Inferior parietal cortex (tissue), 1 donor: ENCODE measurements around the gene SBNO2.

Experiments
- DNase-seq: peaks from one replicate; pipeline ENCODE4 v3.0.0-alpha.2; 2016; ENCODE audit errors: extremely low spot score

Gene SBNO2, protein sequence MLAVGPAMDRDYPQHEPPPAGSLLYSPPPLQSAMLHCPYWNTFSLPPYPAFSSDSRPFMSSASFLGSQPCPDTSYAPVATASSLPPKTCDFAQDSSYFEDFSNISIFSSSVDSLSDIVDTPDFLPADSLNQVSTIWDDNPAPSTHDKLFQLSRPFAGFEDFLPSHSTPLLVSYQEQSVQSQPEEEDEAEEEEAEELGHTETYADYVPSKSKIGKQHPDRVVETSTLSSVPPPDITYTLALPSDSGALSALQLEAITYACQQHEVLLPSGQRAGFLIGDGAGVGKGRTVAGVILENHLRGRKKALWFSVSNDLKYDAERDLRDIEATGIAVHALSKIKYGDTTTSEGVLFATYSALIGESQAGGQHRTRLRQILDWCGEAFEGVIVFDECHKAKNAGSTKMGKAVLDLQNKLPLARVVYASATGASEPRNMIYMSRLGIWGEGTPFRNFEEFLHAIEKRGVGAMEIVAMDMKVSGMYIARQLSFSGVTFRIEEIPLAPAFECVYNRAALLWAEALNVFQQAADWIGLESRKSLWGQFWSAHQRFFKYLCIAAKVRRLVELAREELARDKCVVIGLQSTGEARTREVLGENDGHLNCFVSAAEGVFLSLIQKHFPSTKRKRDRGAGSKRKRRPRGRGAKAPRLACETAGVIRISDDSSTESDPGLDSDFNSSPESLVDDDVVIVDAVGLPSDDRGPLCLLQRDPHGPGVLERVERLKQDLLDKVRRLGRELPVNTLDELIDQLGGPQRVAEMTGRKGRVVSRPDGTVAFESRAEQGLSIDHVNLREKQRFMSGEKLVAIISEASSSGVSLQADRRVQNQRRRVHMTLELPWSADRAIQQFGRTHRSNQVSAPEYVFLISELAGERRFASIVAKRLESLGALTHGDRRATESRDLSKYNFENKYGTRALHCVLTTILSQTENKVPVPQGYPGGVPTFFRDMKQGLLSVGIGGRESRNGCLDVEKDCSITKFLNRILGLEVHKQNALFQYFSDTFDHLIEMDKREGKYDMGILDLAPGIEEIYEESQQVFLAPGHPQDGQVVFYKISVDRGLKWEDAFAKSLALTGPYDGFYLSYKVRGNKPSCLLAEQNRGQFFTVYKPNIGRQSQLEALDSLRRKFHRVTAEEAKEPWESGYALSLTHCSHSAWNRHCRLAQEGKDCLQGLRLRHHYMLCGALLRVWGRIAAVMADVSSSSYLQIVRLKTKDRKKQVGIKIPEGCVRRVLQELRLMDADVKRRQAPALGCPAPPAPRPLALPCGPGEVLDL (N-terminal part only)

GRCh38 chr19:1173845-1174809 lies at the start of gene SBNO2:
TSS of gene SBNO2 (minus strand) at chr19:1174268. CDS start at chr19:1154276, 19,992 bp downstream.
- peak; percentile 72 for DNase-seq

DNA sequence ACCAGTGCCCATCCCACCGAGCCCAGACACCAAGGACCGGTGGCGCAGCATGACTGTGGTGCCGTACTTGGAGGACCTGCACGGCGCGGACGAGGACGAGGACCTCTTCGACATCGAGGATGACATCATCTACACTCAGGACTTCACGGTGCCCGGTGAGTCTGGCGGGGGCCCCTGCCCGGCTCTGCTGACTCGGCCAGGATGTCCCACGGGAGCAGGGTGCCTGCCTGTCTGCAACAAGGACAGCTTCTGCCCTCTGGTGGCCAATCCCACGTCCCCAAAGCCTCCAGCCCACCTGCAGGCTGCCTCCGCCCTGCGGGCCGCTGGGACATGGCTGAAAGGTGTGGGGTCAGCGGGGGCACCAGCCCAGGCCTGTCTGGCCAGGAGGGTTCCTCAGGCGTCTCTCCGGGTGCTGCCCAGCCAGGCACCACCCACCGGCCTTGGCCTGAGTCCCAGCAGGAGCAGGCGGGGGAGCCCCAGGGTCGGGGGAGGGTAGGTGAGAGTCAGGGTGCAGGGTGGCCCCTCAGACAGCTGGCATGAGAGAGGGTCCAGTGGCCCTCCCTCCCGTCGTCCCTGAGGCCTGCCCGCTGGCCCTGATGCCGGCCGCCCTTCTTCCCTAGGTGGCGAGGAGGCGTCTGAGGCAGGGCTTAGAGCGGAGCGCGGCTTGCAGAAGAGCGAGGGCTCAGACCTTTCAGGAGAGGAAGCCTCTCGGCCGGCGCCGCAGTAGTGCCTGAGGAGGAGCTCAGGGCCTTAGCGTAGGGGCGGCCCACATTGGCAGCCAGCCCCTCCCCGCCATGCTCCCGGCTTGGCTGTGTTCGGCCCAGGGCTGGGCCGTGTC lies 49.2 kb upstream of the SBNO2 start:
- no peak for DNase-seq

GRCh38 chr19:1222394-1222793 lies 48.3 kb upstream of the SBNO2 start:
- no peak for DNase-seq

- DNase-seq: no peak
Measured at GRCh38 chr19:1221904-1222255, 47.8 kb upstream of the SBNO2 start.

DNA sequence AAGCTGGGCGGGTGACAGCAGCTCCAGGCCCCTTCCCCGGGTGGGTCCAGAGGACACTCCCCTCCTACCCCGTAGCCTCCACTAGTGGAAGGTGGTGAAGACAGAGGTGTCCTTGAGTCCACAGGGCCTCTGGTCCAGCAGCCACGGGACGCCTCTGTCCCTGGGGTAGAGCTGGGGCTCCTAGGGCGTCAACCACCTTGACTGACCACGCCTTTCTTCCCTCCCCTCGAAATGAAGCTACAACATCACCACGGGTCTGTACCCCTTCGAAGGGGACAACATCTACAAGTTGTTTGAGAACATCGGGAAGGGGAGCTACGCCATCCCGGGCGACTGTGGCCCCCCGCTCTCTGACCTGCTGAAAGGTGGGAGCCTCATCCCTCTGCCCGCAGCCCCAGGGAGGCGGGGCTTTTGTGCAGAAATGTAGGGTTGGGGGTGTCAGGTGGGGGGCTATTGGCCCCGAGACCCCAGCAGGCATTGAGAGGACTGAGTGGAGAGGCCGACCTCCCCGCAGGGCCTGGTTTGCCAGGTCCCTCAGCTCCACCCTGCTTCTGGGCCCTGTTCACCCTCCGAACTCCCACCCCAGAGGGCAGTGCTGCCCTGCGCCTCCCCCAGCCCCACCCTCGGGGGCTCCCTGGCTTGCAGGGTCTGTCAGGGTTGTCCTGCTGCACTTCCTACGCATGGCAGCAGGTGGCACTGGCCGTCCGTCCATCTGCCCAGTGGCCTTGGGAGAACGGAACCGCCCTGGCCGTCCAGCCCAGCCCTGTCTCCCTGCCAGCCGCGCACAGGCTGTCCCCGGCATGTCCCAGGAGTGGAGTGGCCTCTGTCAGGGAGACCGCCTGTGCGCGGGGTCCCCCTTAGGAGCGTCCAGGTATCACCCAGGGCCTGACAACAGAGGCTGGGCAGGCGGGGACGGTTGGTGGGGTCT lies 47.2 kb upstream of the SBNO2 start:
- DNase-seq: peak; percentile 40

DNA sequence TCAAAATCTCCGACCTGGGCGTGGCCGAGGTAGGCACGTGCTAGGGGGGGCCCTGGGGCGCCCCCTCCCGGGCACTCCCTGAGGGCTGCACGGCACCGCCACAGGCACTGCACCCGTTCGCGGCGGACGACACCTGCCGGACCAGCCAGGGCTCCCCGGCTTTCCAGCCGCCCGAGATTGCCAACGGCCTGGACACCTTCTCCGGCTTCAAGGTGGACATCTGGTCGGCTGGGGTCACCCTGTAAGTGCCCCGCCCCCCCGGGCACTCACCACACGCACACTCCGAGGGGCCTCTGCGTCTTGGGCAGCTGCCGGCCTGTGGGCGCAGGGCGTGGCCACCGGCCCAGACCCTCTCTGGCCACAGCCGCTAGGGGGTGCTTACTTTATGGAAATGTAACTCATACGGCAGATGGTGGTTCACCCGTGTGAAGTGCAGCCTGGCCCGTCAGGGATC lies 46.4 kb upstream of the SBNO2 start:
- no peak for DNase-seq

- no peak for DNase-seq
Measured at GRCh38 chr19:1219786-1220476, 45.9 kb upstream of the SBNO2 start.

- DNase-seq: no peak
Measured at GRCh38 chr19:1218751-1219567, 44.9 kb upstream of the SBNO2 start.

DNA sequence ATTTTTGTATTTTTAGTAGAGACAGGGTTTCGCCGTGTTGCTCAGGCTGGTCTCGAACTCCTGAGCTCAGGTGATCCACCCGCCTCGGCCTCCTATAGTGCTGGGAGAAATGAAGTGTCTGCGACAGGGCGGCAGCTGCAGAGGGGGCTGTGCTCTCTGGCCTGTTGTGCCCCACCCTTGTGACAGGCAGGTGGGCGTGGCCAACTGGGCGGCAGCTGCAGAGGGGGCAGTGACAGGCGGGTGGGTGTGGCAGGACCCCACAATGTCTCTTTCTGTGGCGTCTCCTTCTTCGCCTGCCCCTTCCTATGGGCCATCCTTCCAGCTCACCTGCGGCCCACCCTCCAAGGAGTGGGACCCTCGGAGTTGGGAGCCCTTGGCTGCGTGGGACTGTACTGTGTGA lies 43.3 kb upstream of the SBNO2 start:
- DNase-seq: no peak

DNA sequence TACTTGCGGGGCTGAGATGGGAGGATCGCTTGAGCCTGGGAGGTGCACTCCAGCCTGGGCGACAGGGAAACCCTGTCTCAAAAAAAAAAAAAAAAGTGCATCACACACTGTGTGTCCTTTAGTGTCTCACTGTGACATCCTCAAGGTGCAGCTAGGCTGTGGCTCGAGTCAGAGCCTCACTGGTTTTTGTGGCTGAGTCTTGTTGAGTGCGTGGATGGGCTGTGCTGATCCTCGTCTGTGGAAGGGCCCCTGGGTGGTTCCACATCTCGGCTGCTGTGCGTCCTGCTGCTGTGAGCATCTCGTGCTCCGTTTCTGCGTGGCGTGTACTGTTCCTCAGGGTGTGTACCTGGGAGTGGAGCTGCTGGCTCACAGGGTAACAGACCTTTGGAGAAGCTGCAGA lies 42.7 kb upstream of the SBNO2 start:
- no peak for DNase-seq

DNA sequence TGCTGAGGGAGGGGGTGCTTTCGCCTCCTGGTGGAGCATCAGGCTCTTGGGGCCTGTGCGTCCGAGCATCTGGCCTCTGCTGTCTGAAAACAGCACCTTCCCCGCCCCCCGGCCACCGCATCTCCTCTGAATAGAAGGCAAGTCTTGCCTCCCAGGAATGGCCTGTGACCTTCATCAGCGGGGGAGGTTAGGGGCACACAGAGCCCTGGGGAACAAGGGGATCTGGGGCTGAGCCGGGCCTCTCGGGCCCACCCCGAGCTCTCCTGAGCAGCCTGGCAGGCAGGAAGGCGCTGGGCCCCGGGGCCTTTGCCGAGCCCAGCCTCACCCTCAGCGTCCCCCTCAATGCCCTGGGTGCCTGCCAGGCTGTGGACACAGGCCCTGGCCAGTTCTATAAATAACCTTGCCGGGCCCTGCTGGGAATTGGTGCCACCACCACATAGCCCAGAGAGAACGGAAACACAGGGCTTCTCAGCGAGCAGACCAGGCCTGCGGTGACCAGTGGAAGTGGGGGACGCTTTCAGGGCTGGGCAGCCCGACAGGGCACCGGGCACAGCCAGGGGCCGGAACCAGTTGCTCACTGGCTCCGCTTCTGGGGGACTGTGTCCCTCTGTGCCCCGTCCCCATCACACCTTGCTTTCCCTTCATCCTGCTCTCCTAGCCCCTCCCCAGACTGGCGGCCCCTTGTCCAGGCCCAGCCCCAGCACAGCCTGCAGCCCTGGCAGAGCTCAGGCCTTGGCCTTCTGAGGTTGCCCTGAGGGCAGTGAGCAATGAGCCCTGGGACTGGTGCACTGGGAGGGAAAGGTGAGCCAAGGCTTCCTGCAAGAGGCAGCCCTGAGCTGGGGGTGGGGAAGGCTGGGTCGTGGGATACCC lies 41.0 kb upstream of the SBNO2 start:
- no peak for DNase-seq

GRCh38 chr19:1214299-1214861 lies 40.3 kb upstream of the SBNO2 start:
- no peak for DNase-seq

GRCh38 chr19:1213391-1214286 lies 39.6 kb upstream of the SBNO2 start:
- DNase-seq: no peak

DNA sequence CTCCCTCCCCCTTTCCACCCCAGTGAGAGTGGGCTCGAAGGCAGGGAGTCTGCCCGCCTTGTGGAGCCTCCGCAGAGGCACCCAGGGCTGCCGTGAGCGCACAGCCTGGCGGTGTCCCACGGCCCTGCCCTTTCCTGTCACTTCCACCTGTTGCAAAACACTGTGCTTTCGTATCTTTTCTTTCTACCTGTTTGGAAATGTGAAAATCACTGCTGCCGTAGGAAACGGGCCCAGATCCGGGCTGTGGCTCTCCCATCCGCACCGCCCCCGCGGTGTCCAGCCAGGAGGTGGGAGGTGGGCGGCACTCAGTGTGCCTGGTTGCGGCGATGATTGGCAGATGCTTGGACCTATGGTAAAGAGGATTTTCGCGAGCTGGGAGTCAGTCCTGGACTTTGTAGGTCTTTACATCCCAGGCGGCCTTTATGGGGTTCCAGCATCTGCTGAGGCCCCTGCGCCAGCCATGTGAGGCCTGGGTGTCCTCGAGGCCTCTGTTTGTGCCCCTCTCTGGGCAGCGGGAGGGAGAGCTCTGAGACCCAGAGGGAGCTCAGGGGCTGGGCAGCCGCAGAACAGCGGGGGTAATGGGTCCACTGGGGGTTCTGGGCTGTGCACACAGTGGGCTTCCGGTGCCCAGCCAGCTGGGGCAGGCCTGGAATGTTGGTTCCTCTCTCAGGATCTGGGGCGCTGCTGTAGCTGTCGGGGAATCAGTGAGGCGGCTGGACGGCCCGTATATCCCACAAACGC lies 37.6 kb upstream of the SBNO2 start:
- DNase-seq: no peak
